GM23338 (cell line): ENCODE measurements around the gene TAS2R1. TPM values are rescaled to one million over a fixed set of nuclear protein-coding genes. Genes with fewer than 3 reads are reported as not detected.

Experiments used
- ATAC-seq: fragments of 200-7000 bp; cut with Tn5 transposase; 3 replicates; pipeline ENCODE4 v1.9.1; 2020
- DNase-seq: peaks from one replicate; pipeline ENCODE4 v3.0.0-alpha.2; 2015; ENCODE audit warnings: low spot score
- H2AFZ ChIP-seq: fragments of 200-600 bp; sonication (generic); 2 replicates; pipeline ENCODE4 v1.8.0; 2016; ENCODE audit warnings: antibody characterized with exemption, mild to moderate bottlenecking, moderate library complexity
- H3F3A ChIP-seq: fragments of 200-600 bp; sonication (generic); replicated peaks from 2 replicates; pipeline ENCODE4 v1.8.0; 2017; ENCODE audit warnings: antibody characterized with exemption, mixed run types, low read depth
- H3K27ac ChIP-seq: fragments of 200-600 bp; sonication (generic); 2 replicates; pipeline ENCODE4 v1.6.1; 2016; ENCODE audit warnings: low read depth
- H3K27me3 ChIP-seq: fragments of 200-600 bp; sonication (generic); 2 replicates; pipeline ENCODE4 v1.8.0; 2016; ENCODE audit warnings: mild to moderate bottlenecking, mixed run types, moderate library complexity; ENCODE audit not compliant: insufficient read depth
- H3K36me3 ChIP-seq: fragments of 200-600 bp; sonication (generic); 2 replicates; pipeline ENCODE4 v1.8.0; 2016; ENCODE audit warnings: mild to moderate bottlenecking; ENCODE audit not compliant: insufficient read depth
- H3K4me1 ChIP-seq: fragments of 200-600 bp; sonication (generic); 2 replicates; pipeline ENCODE4 v1.8.0; 2016; ENCODE audit warnings: mild to moderate bottlenecking, moderate library complexity; ENCODE audit not compliant: insufficient read depth
- H3K4me2 ChIP-seq: fragments of 200-600 bp; sonication (generic); 2 replicates; pipeline ENCODE4 v1.7.1; 2017; ENCODE audit warnings: mixed run types
- H3K4me3 ChIP-seq: fragments of 200-600 bp; sonication (generic); 2 replicates; pipeline ENCODE4 v1.6.1; 2016; ENCODE audit warnings: mixed run types
- H3K79me2 ChIP-seq: fragments of 200-600 bp; sonication (generic); replicated peaks from 2 replicates; pipeline ENCODE4 v1.8.0; 2017; ENCODE audit warnings: mild to moderate bottlenecking; ENCODE audit not compliant: insufficient read depth
- H3K9me2 ChIP-seq: fragments of 200-600 bp; sonication (generic); 2 replicates; pipeline ENCODE4 v1.8.0; 2017; ENCODE audit not compliant: insufficient read depth
- H4K20me1 ChIP-seq: fragments of 200-600 bp; sonication (generic); replicated peaks from 2 replicates; pipeline ENCODE4 v1.8.0; 2017; ENCODE audit warnings: mild to moderate bottlenecking; ENCODE audit not compliant: insufficient read depth
- H3K27ac Mint-ChIP-seq: 2 replicates; pipeline ENCODE4 v1.8.0; 2020; ENCODE audit warnings: inconsistent platforms, mild to moderate bottlenecking, moderate library complexity, mixed read lengths
- H3K27me3 Mint-ChIP-seq: 3 replicates; pipeline ENCODE4 v1.8.0; 2022; ENCODE audit warnings: low read depth, mild to moderate bottlenecking, moderate library complexity, mixed read lengths, inconsistent platforms; ENCODE audit not compliant: insufficient read depth, poor library complexity
- H3K36me3 Mint-ChIP-seq: 3 replicates; pipeline ENCODE4 v1.8.0; 2021; ENCODE audit warnings: low read depth, mild to moderate bottlenecking, inconsistent platforms, moderate library complexity, mixed read lengths
- H3K4me1 Mint-ChIP-seq: 3 replicates; pipeline ENCODE4 v1.8.0; 2020; ENCODE audit warnings: mild to moderate bottlenecking, inconsistent platforms, mixed read lengths
- H3K4me3 Mint-ChIP-seq: 3 replicates; pipeline ENCODE4 v1.8.0; 2021; ENCODE audit warnings: moderate library complexity, mild to moderate bottlenecking, inconsistent platforms, mixed read lengths
- H3K9me3 Mint-ChIP-seq: 3 replicates; pipeline ENCODE4 v1.8.0; 2020; ENCODE audit warnings: moderate library complexity, mild to moderate bottlenecking, inconsistent platforms, mixed read lengths
- CREB1 ChIP-seq: fragments of 250-450 bp; sonication (Bioruptor Pico); IDR thresholded peaks from 2 replicates; pipeline ENCODE4 v1.5.0; 2020; ENCODE audit warnings: low read depth, mild to moderate bottlenecking, moderate library complexity
- JUNB ChIP-seq: IDR thresholded peaks from one replicate; pipeline ENCODE4 v1.6.1; 2016; ENCODE audit warnings: antibody characterized with exemption; ENCODE audit not compliant: unreplicated experiment
- NANOG ChIP-seq: IDR thresholded peaks from 2 replicates; pipeline ENCODE4 v1.6.1; 2016; ENCODE audit warnings: antibody characterized with exemption, borderline replicate concordance
- POLR2AphosphoS5 ChIP-seq: IDR thresholded peaks from 2 replicates; pipeline ENCODE4 v1.6.1; 2016; ENCODE audit warnings: antibody characterized with exemption, low read depth
- REST ChIP-seq: IDR thresholded peaks from one replicate; pipeline ENCODE4 v1.6.1; 2018; ENCODE audit warnings: antibody characterized with exemption; ENCODE audit not compliant: unreplicated experiment
- STAT1 ChIP-seq: IDR thresholded peaks from one replicate; pipeline ENCODE4 v1.6.1; 2016; ENCODE audit warnings: antibody characterized with exemption; ENCODE audit not compliant: unreplicated experiment
- ZNF462 ChIP-seq: fragments of 250-450 bp; sonication (Bioruptor Pico); IDR thresholded peaks from 2 replicates; pipeline ENCODE4 v1.5.0; 2020; ENCODE audit warnings: mild to moderate bottlenecking, moderate library complexity
- polyA plus RNA-seq: library from polyadenylated mRNA; unstranded; fragments of >200 nt; fragmentation: Nextera tagmentation; extraction: Ambion mirVana; gene quantifications from 2 replicates; pipeline ENCODE4 v1.2.1, GENCODE V29; 2016
- total RNA-seq: library from RNA; depleted of rRNA; stranded (reverse); fragments of >200 nt; shearing (Covaris generic); gene quantifications from 2 replicates; pipeline ENCODE4 v1.2.3, GENCODE V29; 2014
- TF ChIP-seq, protein P1 (sequence below), 2 experiments: fragments of 200-600 bp in 1 of 2; sonication (generic) in 1 of 2; conservative IDR thresholded peaks; 2 replicates each; pipeline versions ENCODE4 v1.5.1 to v1.6.1; 2016 to 2017; ENCODE audit warnings: antibody characterized with exemption in 2 of 2, low read depth in 2 of 2, mild to moderate bottlenecking in 2 of 2, moderate library complexity in 1 of 2

The TAS2R1 gene
- total and polyA plus RNA-seq, 2 experiments from 2014 or later, result 0.19 TPM; not detected in 1

- H3K4me1 ChIP-seq, result no peaks in the 10 kb centered on the region
Observed at GRCh38 chr5:9587135-9587534, 43.0 kb downstream of the TAS2R1 start.

More at GRCh38 chr5:9587135-9587534, 43.0 kb downstream of the TAS2R1 start:
- Histone ChIP-seq H3K4me2 (no peak overlapping the region), H3K9me2 (no peaks in the 10 kb centered on the region), H4K20me1 (no peaks in the 10 kb centered on the region), H3F3A (no peaks in the 10 kb centered on the region), H3K36me3 (no peaks in the 10 kb centered on the region), H2AFZ (no peak overlapping the region), H3K79me2 (no peaks in the 10 kb centered on the region), H3K4me3 (no peak overlapping the region), H3K27ac (no peak overlapping the region), H3K27me3 (no peaks in the 10 kb centered on the region)
- Mint-ChIP-seq H3K36me3 (no peaks in the 10 kb centered on the region), H3K27ac (no peak overlapping the region), H3K9me3 (no peaks in the 10 kb centered on the region), H3K4me3 (no peak overlapping the region), H3K27me3 (peaks cover 4% of the 10 kb centered on the region), H3K4me1 (no peaks in the 10 kb centered on the region)
- TF ChIP-seq JUNB (no peak), REST (no peak), POLR2AphosphoS5 (no peak), CREB1 (CRISPR knock-in tag) (no peak), NANOG (no peak), STAT1 (no peak), ZNF462 (CRISPR knock-in tag) (no peak)
- TF ChIP-seq, protein P1, sequence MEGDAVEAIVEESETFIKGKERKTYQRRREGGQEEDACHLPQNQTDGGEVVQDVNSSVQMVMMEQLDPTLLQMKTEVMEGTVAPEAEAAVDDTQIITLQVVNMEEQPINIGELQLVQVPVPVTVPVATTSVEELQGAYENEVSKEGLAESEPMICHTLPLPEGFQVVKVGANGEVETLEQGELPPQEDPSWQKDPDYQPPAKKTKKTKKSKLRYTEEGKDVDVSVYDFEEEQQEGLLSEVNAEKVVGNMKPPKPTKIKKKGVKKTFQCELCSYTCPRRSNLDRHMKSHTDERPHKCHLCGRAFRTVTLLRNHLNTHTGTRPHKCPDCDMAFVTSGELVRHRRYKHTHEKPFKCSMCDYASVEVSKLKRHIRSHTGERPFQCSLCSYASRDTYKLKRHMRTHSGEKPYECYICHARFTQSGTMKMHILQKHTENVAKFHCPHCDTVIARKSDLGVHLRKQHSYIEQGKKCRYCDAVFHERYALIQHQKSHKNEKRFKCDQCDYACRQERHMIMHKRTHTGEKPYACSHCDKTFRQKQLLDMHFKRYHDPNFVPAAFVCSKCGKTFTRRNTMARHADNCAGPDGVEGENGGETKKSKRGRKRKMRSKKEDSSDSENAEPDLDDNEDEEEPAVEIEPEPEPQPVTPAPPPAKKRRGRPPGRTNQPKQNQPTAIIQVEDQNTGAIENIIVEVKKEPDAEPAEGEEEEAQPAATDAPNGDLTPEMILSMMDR (conservative IDR thresholded peaks at IDR 0.05; ENCODE audit: low read depth in 2 of 2), result no peak
- DNase-seq, result no peak
- no peak for ATAC-seq
